ENCODE data around the gene ABCA13.

Gene ABCA13

DNA sequence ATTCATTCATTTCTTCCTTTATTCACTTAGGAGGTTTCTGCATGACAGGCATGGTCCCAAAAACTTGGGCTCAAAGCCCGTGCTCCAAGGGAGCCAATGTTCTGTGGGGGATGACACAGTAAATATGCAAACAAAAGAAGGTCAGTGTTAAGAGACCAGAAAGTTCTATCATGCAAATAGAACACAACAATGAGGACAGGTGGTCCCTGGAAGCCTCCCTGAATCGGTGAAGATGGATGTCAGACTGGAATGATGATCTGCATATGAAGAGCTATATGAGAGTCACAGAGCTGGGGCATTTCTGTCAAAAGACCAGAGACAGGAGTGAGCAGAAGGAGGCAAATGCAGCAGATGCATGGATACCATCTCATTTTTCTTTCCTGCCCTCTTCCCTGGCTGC is 129.0 kb downstream of the ABCA13 start:
- CTCF ChIA-PET = interaction anchor here (0.6 to 2.5 kb wide), 11 partner anchors 16 to 579 kb away, joined by 3 to 15 read pairs (median 4); no protein-coding TSS in a partner anchor

DNA sequence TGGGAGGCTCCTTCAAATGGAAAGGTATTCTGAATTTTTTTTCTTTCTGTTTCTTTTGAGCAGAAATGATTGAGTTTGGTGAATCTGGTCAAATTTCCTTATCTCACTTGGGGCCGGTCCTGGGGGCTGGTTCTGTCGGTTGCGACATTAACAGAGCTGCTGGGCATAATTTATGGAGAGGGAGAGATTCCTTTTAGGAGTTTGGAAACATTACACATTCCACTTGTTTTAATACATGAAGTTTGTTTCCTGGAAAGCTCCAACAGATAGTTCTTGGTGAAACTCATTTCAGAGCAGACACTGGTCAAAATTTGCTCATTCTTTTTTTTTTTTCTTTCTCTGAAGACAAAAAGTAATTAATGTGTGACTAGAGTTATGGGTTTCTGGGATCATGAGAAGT is 129.9 kb downstream of the ABCA13 start:
- POLR2A ChIA-PET = no interaction called here
- TF ChIP-seq, protein P1, sequence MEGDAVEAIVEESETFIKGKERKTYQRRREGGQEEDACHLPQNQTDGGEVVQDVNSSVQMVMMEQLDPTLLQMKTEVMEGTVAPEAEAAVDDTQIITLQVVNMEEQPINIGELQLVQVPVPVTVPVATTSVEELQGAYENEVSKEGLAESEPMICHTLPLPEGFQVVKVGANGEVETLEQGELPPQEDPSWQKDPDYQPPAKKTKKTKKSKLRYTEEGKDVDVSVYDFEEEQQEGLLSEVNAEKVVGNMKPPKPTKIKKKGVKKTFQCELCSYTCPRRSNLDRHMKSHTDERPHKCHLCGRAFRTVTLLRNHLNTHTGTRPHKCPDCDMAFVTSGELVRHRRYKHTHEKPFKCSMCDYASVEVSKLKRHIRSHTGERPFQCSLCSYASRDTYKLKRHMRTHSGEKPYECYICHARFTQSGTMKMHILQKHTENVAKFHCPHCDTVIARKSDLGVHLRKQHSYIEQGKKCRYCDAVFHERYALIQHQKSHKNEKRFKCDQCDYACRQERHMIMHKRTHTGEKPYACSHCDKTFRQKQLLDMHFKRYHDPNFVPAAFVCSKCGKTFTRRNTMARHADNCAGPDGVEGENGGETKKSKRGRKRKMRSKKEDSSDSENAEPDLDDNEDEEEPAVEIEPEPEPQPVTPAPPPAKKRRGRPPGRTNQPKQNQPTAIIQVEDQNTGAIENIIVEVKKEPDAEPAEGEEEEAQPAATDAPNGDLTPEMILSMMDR (IDR thresholded peaks at IDR 0.05; ENCODE audit: insufficient read depth, low read length, missing control alignments) = no peak
- no peak for DNase-seq (ENCODE audit: low read depth, low spot score)
- CTCF ChIA-PET = no interaction called here
- H3K4me3 ChIP-seq (ENCODE audit: low read depth, low read length) = no peak overlapping the region

More for the DNA sequence above, 129.0 kb downstream of the ABCA13 start:
- DNase-seq (ENCODE audit: low read depth, low spot score) = no peak
- POLR2A ChIA-PET = no interaction called here
- TF ChIP-seq, protein P1 (IDR thresholded peaks at IDR 0.05; ENCODE audit: insufficient read depth, low read length, missing control alignments) = no peak
- no peak overlapping the region for H3K4me3 ChIP-seq (ENCODE audit: low read depth, low read length)

DNA sequence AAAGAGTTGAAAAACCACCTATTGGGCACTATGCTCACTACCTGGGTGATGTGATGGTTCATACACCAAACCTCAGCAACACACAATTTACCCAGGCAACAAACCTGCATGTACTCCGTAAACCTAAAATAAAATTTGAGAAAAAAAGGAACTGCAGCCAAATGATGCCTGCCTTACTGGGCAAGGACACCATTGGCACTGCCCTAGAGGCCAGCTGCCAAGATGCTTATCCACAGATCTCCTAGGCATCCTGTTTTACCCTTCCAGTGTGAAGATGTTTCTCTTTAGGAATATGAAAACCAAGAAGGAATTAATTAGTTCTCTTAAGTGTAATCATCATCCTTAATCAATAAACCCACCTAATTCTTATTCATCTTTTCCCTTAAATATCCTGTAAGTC is 133.4 kb downstream of the ABCA13 start:
- no peak for DNase-seq (ENCODE audit: low read depth, low spot score)
- no peak overlapping the region for H3K4me3 ChIP-seq (ENCODE audit: low read depth, low read length)
- POLR2A ChIA-PET = no interaction called here
- TF ChIP-seq, protein P1 (IDR thresholded peaks at IDR 0.05; ENCODE audit: insufficient read depth, low read length, missing control alignments) = no peak
- CTCF ChIA-PET = no interaction called here

DNA sequence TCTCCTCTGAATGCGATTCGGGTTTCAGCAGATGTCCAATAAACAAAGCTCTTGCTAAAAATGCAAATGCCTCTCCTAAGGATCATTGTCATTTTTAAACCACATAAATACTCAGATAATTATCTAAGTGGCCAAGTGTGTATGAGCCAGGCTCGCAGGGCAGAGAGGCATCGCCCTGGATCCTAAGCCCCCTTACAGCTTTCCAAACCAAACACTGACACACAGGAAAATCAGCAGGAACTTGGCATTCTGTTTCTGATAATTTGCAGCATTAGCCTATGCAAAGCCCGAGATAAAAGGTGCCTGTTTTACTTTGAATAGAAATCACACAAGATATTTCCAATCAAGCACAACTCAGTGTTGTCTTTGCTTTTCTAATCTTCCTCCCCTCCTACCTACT is 134.4 kb downstream of the ABCA13 start:
- CTCF ChIA-PET = interaction anchor here (1.1 to 1.2 kb wide), 2 partner anchors 8 to 10 kb away, joined by 3 read pairs; no protein-coding TSS in a partner anchor
- POLR2A ChIA-PET = no interaction called here
- H3K4me3 ChIP-seq (ENCODE audit: low read depth, low read length) = no peak overlapping the region
- TF ChIP-seq, protein P1 (IDR thresholded peaks at IDR 0.05; ENCODE audit: insufficient read depth, low read length, missing control alignments) = no peak
- no peak for DNase-seq (ENCODE audit: low read depth, low spot score)

DNA sequence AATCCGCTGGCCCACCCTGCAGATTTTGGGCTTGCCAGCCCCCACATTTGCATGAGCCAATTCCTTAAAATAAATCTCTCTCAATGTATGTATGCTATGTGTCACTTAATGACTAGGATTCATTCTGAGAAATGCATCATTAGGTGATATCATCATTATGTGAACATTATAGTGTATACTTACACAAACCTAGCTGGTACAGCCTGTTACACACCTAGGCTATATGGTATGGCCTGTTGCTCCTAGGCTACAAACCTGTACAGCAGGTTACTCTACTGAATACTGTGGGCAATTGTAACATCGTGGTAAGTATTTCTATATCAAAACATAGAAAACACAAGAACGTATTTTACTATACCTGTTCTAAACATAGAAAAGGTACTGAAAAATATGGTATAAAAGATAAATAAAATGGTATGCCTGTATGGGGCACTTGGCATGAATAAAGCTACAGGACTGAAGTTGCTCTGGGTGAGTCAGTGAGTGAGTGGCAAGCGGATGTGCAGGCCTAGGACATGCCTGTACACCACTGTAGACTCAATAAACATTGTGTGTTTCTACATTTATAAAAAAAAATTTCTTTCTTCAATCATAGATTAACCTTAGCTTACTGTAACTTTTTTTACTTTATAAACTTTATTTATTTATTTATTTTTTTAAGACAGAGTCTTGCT is 135.9 kb downstream of the ABCA13 start:
- no peak for DNase-seq (ENCODE audit: low read depth, low spot score)
- CTCF ChIA-PET = interaction anchor here (1.5 kb wide), 1 partner anchor 8 kb away, joined by 4 read pairs; no protein-coding TSS in a partner anchor
- H3K4me3 ChIP-seq (ENCODE audit: low read depth, low read length) = no peak overlapping the region
- TF ChIP-seq, protein P1 (IDR thresholded peaks at IDR 0.05; ENCODE audit: insufficient read depth, low read length, missing control alignments) = no peak
- POLR2A ChIA-PET = no interaction called here

DNA sequence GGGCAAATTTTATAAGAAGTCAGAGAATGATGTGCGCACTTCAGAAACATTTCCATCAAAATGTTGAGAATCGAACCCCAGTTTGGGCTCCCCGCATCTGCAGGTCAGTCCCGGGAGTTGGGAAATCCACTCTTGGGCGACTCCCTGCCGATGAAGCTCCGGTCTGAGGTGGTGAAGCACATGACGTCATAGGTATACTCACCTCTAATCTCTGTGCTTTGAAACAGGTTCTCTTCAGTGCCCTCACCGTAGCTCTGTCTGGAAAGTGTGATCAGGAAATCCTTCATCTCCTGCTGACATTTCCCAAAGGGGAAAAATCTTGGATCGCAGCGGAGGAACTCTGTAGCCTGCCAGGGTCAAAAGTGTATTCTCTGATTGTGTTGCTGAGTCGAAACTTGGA is 138.5 kb downstream of the ABCA13 start:
- ChIA-PET POLR2A (no interaction called here), CTCF (interaction anchor here (1.3 to 3.6 kb wide), 2 partner anchors 11 to 13 kb away, joined by 3 to 19 read pairs; no protein-coding TSS in a partner anchor)
- TF ChIP-seq, protein P1 (IDR thresholded peaks at IDR 0.05; ENCODE audit: insufficient read depth, low read length, missing control alignments) = no peak
- H3K4me3 ChIP-seq (ENCODE audit: low read depth, low read length) = no peak overlapping the region
- DNase-seq (ENCODE audit: low read depth, low spot score) = no peak
